WI38 (cell line): ENCODE measurements around the gene LRRC61.
A peak's percentile ranks its signal among the peaks of the same experiment; 100 is the strongest.

ENCODE experiments used
- H3K4me3 ChIP-seq: 2 replicates; pipeline ENCODE4 v1.5.1; 2011; ENCODE audit warnings: low read depth, mild to moderate bottlenecking, control low read depth, low read length
- CTCF ChIP-seq: IDR thresholded peaks from 2 replicates; pipeline ENCODE4 v1.5.1; 2012; ENCODE audit warnings: low read depth, mild to moderate bottlenecking, control low read depth, low read length

Gene LRRC61

GRCh38 chr7:150356265-150356897, 33.2 kb downstream of the LRRC61 start:
- TF ChIP-seq CTCF = peak; percentile 51; the same call in 1 of the 2 replicates
- H3K4me3 ChIP-seq = no peak overlapping the region

- TF ChIP-seq CTCF = no peak
- no peak overlapping the region for H3K4me3 ChIP-seq
Observed at GRCh38 chr7:150357270-150357669, 34.1 kb downstream of the LRRC61 start.

- no peak overlapping the region for H3K4me3 ChIP-seq
- TF ChIP-seq CTCF = no peak
Observed at GRCh38 chr7:150357771-150358427, 34.7 kb downstream of the LRRC61 start.

GRCh38 chr7:150358433-150358832, 35.3 kb downstream of the LRRC61 start:
- H3K4me3 ChIP-seq = no peak overlapping the region
- no peak for TF ChIP-seq CTCF

- no peak for TF ChIP-seq CTCF
- no peak overlapping the region for H3K4me3 ChIP-seq
Observed at GRCh38 chr7:150358988-150359621, 36.0 kb downstream of the LRRC61 start.

- H3K4me3 ChIP-seq = no peak overlapping the region
- TF ChIP-seq CTCF = no peak
Observed at GRCh38 chr7:150359622-150360362, 36.6 kb downstream of the LRRC61 start.
